OCI-LY3 (cell line): ENCODE measurements around the gene POU5F1.

Source experiments
- H2AFZ ChIP-seq: fragments of 200-600, 300-600 bp; shearing (Covaris generic); 2 replicates; pipeline ENCODE4 v1.6.0; 2014; ENCODE audit warnings: antibody characterized with exemption, low read depth, low read length
- H3K27ac ChIP-seq: fragments of 200-600, 300-600 bp; sonication (generic); 2 replicates; pipeline ENCODE4 v1.5.1; 2014; ENCODE audit warnings: mild to moderate bottlenecking, low read length, moderate library complexity, mixed read lengths
- H3K27me3 ChIP-seq: fragments of 200-600, 300-600 bp; sonication (generic); 2 replicates; pipeline ENCODE4 v1.6.1; 2014; ENCODE audit warnings: low read depth, low read length, mixed read lengths
- H3K36me3 ChIP-seq: fragments of 200-600, 300-600 bp; sonication (generic); replicated peaks from 2 replicates; pipeline ENCODE3; 2014; ENCODE audit warnings: low read depth, low read length, mixed read lengths
- H3K4me1 ChIP-seq: fragments of 300-600, 200-600 bp; sonication (generic); 2 replicates; pipeline ENCODE4 v1.6.1; 2014; ENCODE audit warnings: low read length, mixed read lengths
- H3K4me2 ChIP-seq: fragments of 200-600, 300-600 bp; sonication (generic); 2 replicates; pipeline ENCODE4 v1.6.1; 2014; ENCODE audit warnings: low read length, mixed read lengths
- H3K4me3 ChIP-seq: fragments of 300-600, 200-600 bp; sonication (generic); 2 replicates; pipeline ENCODE4 v1.5.1; 2014; ENCODE audit warnings: antibody characterized with exemption, mild to moderate bottlenecking, low read length, moderate library complexity
- H3K79me2 ChIP-seq: fragments of 300-600, 200-600 bp; shearing (Covaris generic); 2 replicates; pipeline ENCODE4 v1.6.1; 2014; ENCODE audit warnings: mild to moderate bottlenecking, low read length, mixed read lengths
- H3K9ac ChIP-seq: fragments of 300-600, 200-600 bp; shearing (Covaris generic); 2 replicates; pipeline ENCODE4 v1.6.0; 2014; ENCODE audit warnings: mild to moderate bottlenecking, low read length, moderate library complexity
- H3K9me3 ChIP-seq: fragments of 200-600, 300-600 bp; shearing (Covaris generic); 2 replicates; pipeline ENCODE4 v1.6.1; 2014; ENCODE audit warnings: low read length, mixed read lengths; ENCODE audit not compliant: insufficient read depth
- H4K20me1 ChIP-seq: fragments of 200-600, 300-600 bp; sonication (generic); 2 replicates; pipeline ENCODE4 v1.6.1; 2016; ENCODE audit warnings: low read length, mixed read lengths; ENCODE audit not compliant: insufficient read depth
- EZH2phosphoT487 ChIP-seq: fragments of 200-600 bp; shearing (Covaris generic); IDR thresholded peaks from 2 replicates; pipeline ENCODE4 v1.6.1; 2018; ENCODE audit warnings: antibody characterized with exemption, mixed run types, low read depth
- TF ChIP-seq, protein P1 (sequence below): fragments of 200-600, 300-600 bp; sonication (generic); IDR thresholded peaks from 2 replicates; pipeline ENCODE4 v1.5.1; 2014; ENCODE audit warnings: antibody characterized with exemption, low read length, low read depth

POU5F1 gene

GRCh38 chr6:31180500-31180899, 10.0 kb upstream of the POU5F1 start:
- Histone ChIP-seq H3K4me2 (no peak overlapping the region), H3K27ac (no peak overlapping the region), H4K20me1 (peaks cover 22% of the 10 kb centered on the region), H3K4me1 (peaks cover 37% of the 10 kb centered on the region), H3K36me3 (peaks cover 8% of the 10 kb centered on the region), H3K9ac (no peak overlapping the region), H3K4me3 (no peak overlapping the region), H2AFZ (no peak overlapping the region), H3K79me2 (peaks cover 94% of the 10 kb centered on the region), H3K9me3 (no peaks in the 10 kb centered on the region), H3K27me3 (no peaks in the 10 kb centered on the region)
- TF ChIP-seq, protein P1, sequence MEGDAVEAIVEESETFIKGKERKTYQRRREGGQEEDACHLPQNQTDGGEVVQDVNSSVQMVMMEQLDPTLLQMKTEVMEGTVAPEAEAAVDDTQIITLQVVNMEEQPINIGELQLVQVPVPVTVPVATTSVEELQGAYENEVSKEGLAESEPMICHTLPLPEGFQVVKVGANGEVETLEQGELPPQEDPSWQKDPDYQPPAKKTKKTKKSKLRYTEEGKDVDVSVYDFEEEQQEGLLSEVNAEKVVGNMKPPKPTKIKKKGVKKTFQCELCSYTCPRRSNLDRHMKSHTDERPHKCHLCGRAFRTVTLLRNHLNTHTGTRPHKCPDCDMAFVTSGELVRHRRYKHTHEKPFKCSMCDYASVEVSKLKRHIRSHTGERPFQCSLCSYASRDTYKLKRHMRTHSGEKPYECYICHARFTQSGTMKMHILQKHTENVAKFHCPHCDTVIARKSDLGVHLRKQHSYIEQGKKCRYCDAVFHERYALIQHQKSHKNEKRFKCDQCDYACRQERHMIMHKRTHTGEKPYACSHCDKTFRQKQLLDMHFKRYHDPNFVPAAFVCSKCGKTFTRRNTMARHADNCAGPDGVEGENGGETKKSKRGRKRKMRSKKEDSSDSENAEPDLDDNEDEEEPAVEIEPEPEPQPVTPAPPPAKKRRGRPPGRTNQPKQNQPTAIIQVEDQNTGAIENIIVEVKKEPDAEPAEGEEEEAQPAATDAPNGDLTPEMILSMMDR: no peak
- no peak for TF ChIP-seq EZH2phosphoT487

DNA sequence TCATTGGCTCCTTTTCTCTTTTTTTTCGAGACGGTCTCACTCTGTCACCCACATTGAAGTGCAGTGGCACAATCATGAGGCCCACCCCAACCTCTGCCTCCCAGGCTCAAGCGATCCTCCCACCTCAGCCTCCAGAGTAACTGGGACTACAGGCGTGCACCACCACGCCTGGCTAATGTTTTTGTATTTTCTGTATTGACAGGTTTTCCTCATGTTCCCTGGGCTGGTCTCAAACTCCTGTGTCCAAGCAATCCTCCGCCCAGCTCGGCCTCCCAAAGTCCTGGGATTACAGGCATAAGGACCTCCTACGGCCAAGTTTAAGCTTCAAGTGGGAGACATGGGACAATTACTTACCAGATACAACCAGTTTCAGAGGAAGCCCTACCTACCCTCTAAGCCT, 9.4 kb upstream of the POU5F1 start:
- no peaks in the 10 kb centered on the region for H3K27me3 ChIP-seq
- no peak overlapping the region for H3K4me3 ChIP-seq
- H3K9ac ChIP-seq: no peak overlapping the region
- no peak overlapping the region for H2AFZ ChIP-seq
- TF ChIP-seq EZH2phosphoT487: no peak
- TF ChIP-seq, protein P1: no peak
- H3K4me1 ChIP-seq: peaks cover 37% of the 10 kb centered on the region
- peaks cover 24% of the 10 kb centered on the region for H4K20me1 ChIP-seq
- H3K36me3 ChIP-seq: peaks cover 8% of the 10 kb centered on the region
- peaks cover 94% of the 10 kb centered on the region for H3K79me2 ChIP-seq
- peak overlapping the region; percentile 14; the same call in 1 of the 2 replicates for H3K4me2 ChIP-seq
- H3K27ac ChIP-seq: no peak overlapping the region
- H3K9me3 ChIP-seq: no peaks in the 10 kb centered on the region

DNA sequence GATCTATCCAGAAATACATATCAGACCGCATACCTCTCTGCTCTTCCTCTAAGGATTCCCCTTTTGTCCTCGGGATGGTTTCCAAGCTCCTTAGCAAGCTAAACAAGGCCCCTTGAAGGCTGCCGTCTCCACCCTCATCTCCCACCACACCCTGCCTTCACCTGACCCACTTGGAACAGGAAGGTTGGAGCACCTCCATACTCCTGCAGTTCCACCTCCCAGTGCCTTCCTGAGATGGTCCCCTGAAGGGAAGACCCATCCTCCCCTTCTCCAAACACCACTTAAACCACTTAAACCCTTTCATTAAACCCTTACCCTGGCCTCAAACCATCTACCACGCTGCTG, 8.5 kb upstream of the POU5F1 start:
- Histone ChIP-seq H3K9ac (peak overlapping the region; percentile 26; the same call in 1 of the 2 replicates), H3K4me2 (peak overlapping the region; percentile 72), H3K9me3 (no peaks in the 10 kb centered on the region), H3K79me2 (peaks cover 94% of the 10 kb centered on the region), H3K27ac (peak overlapping the region; percentile 41), H3K36me3 (peaks cover 8% of the 10 kb centered on the region), H3K27me3 (no peaks in the 10 kb centered on the region), H3K4me3 (peak overlapping the region; percentile 46), H4K20me1 (peaks cover 24% of the 10 kb centered on the region), H2AFZ (no peak overlapping the region), H3K4me1 (peaks cover 37% of the 10 kb centered on the region)
- TF ChIP-seq EZH2phosphoT487: no peak
- TF ChIP-seq, protein P1: no peak

GRCh38 chr6:31178143-31179041, 7.9 kb upstream of the POU5F1 start:
- Histone ChIP-seq H4K20me1 (peaks cover 24% of the 10 kb centered on the region), H2AFZ (no peak overlapping the region), H3K9ac (peak overlapping the region; percentile 26; the same call in 1 of the 2 replicates), H3K27me3 (no peaks in the 10 kb centered on the region), H3K4me1 (peaks cover 33% of the 10 kb centered on the region), H3K79me2 (peaks cover 94% of the 10 kb centered on the region), H3K9me3 (no peaks in the 10 kb centered on the region), H3K4me2 (peak overlapping the region; percentile 72), H3K27ac (peak overlapping the region; percentile 41), H3K36me3 (peaks cover 8% of the 10 kb centered on the region), H3K4me3 (peak overlapping the region; percentile 46)
- TF ChIP-seq, protein P1: no peak
- no peak for TF ChIP-seq EZH2phosphoT487
